WTC11 (cell line): ENCODE data around the gene MSH3.

Source experiments
- CBFB ChIP-seq: sonication (generic); formaldehyde crosslinking; IDR thresholded peaks from 2 replicates; pipeline ENCODE4 v1.8.1; 2022; ENCODE audit warnings: mild to moderate bottlenecking, low read depth, missing genetic modification reagents
- CDX4 ChIP-seq: fragments of 250-450 bp; sonication (Bioruptor Pico); IDR thresholded peaks from 2 replicates; pipeline ENCODE4 v1.9.0; 2021; ENCODE audit warnings: moderate library complexity, mild to moderate bottlenecking, inconsistent platforms, borderline replicate concordance
- ERG ChIP-seq: fragments of 250-450 bp; sonication (Bioruptor Pico); IDR thresholded peaks from 2 replicates; pipeline ENCODE4 v1.8.0; 2021; ENCODE audit warnings: mild to moderate bottlenecking
- NFYB ChIP-seq: sonication (generic); formaldehyde crosslinking; conservative IDR thresholded peaks from 2 replicates; pipeline ENCODE4 v1.8.0; 2022; ENCODE audit warnings: low read depth, missing genetic modification reagents
- TF ChIP-seq, protein P1 (sequence below): fragments of 200-600 bp; IDR thresholded peaks from 2 replicates; pipeline ENCODE4 v1.8.0; 2022; ENCODE audit warnings: antibody characterized with exemption
- TF ChIP-seq, protein P2 (sequence below): sonication (generic); formaldehyde crosslinking; IDR thresholded peaks from 2 replicates; pipeline ENCODE4 v1.8.0; 2022; ENCODE audit warnings: mild to moderate bottlenecking, missing genetic modification reagents
- TF ChIP-seq, protein P3 (sequence below): sonication (generic); formaldehyde crosslinking; IDR thresholded peaks from 2 replicates; pipeline ENCODE4 v1.8.1; 2022; ENCODE audit warnings: low read depth, missing genetic modification reagents, borderline replicate concordance

GRCh38 chr5:80623999-80624398, 30.5 kb upstream of the MSH3 start:
- TF ChIP-seq CBFB, result no peak
- TF ChIP-seq, protein P1, sequence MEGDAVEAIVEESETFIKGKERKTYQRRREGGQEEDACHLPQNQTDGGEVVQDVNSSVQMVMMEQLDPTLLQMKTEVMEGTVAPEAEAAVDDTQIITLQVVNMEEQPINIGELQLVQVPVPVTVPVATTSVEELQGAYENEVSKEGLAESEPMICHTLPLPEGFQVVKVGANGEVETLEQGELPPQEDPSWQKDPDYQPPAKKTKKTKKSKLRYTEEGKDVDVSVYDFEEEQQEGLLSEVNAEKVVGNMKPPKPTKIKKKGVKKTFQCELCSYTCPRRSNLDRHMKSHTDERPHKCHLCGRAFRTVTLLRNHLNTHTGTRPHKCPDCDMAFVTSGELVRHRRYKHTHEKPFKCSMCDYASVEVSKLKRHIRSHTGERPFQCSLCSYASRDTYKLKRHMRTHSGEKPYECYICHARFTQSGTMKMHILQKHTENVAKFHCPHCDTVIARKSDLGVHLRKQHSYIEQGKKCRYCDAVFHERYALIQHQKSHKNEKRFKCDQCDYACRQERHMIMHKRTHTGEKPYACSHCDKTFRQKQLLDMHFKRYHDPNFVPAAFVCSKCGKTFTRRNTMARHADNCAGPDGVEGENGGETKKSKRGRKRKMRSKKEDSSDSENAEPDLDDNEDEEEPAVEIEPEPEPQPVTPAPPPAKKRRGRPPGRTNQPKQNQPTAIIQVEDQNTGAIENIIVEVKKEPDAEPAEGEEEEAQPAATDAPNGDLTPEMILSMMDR, result no peak
- no peak for TF ChIP-seq CDX4 (CRISPR knock-in tag)
- TF ChIP-seq, protein P2, sequence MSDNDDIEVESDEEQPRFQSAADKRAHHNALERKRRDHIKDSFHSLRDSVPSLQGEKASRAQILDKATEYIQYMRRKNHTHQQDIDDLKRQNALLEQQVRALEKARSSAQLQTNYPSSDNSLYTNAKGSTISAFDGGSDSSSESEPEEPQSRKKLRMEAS (CRISPR knock-in tag), result no peak
- no peak for TF ChIP-seq NFYB (CRISPR knock-in tag)
- TF ChIP-seq, protein P3, sequence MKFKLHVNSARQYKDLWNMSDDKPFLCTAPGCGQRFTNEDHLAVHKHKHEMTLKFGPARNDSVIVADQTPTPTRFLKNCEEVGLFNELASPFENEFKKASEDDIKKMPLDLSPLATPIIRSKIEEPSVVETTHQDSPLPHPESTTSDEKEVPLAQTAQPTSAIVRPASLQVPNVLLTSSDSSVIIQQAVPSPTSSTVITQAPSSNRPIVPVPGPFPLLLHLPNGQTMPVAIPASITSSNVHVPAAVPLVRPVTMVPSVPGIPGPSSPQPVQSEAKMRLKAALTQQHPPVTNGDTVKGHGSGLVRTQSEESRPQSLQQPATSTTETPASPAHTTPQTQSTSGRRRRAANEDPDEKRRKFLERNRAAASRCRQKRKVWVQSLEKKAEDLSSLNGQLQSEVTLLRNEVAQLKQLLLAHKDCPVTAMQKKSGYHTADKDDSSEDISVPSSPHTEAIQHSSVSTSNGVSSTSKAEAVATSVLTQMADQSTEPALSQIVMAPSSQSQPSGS (CRISPR knock-in tag), result no peak
- TF ChIP-seq ERG (CRISPR knock-in tag), result no peak
